T-helper 1 cell treated with Interleukin-12 subunit alpha and Interleukin-12 subunit beta and Interleukin-4 antibody, amounts not matched to agents 30 ng/mL and 1 ng/mL, for 36 hours (primary cell): ENCODE measurements around the gene IL1RAPL1. TPM values are rescaled to one million over a fixed set of nuclear protein-coding genes. Genes with fewer than 3 reads are reported as not detected.

Experiments used
- intact Hi-C: fragments of 100-400 bp; cut with micrococcal nuclease; formaldehyde crosslinking; loops from one replicate; pipeline ENCODE4 v1.15.1; 2024
- total RNA-seq: library from RNA; stranded (reverse); gene quantifications from 2 replicates; pipeline ENCODE4 v1.2.3, GENCODE V29; 2022

The IL1RAPL1 gene
- total RNA-seq, 1 donor from 2014 or later = not detected

- intact Hi-C loops = no loop called here
Observed at GRCh38 chrX:29419774-29420553, 832.7 kb downstream of the IL1RAPL1 start.

- intact Hi-C loops = no loop called here
Observed at GRCh38 chrX:29422034-29422433, 834.8 kb downstream of the IL1RAPL1 start.

GRCh38 chrX:29431895-29432294, 844.6 kb downstream of the IL1RAPL1 start:
- intact Hi-C loops = no loop called here

GRCh38 chrX:29432534-29432933, 845.3 kb downstream of the IL1RAPL1 start:
- intact Hi-C loops = no loop called here

- intact Hi-C loops = no loop called here
Observed at GRCh38 chrX:29434939-29435338, 847.7 kb downstream of the IL1RAPL1 start.

- intact Hi-C loops = no loop called here
Observed at GRCh38 chrX:29435396-29435795, 848.1 kb downstream of the IL1RAPL1 start.

GRCh38 chrX:29447867-29448266, 860.6 kb downstream of the IL1RAPL1 start:
- intact Hi-C loops = no loop called here

GRCh38 chrX:29453333-29453732, 866.1 kb downstream of the IL1RAPL1 start:
- intact Hi-C loops = no loop called here

GRCh38 chrX:29455702-29456101, 868.5 kb downstream of the IL1RAPL1 start:
- intact Hi-C loops = no loop called here

GRCh38 chrX:29461039-29461438, 873.8 kb downstream of the IL1RAPL1 start:
- intact Hi-C loops = no loop called here

- intact Hi-C loops = no loop called here
Observed at GRCh38 chrX:29466456-29466855, 879.2 kb downstream of the IL1RAPL1 start.

GRCh38 chrX:29468911-29469494, 881.8 kb downstream of the IL1RAPL1 start:
- intact Hi-C loops = no loop called here

GRCh38 chrX:29470030-29470429, 882.8 kb downstream of the IL1RAPL1 start:
- intact Hi-C loops = no loop called here

- intact Hi-C loops = no loop called here
Observed at GRCh38 chrX:29471829-29472228, 884.6 kb downstream of the IL1RAPL1 start.

- intact Hi-C loops = no loop called here
Observed at GRCh38 chrX:29477878-29478277, 890.6 kb downstream of the IL1RAPL1 start.

- intact Hi-C loops = no loop called here
Observed at GRCh38 chrX:29478336-29479069, 891.3 kb downstream of the IL1RAPL1 start.

- intact Hi-C loops = no loop called here
Observed at GRCh38 chrX:29487214-29487613, 900.0 kb downstream of the IL1RAPL1 start.

- intact Hi-C loops = no loop called here
Observed at GRCh38 chrX:29487714-29488113, 900.5 kb downstream of the IL1RAPL1 start.

GRCh38 chrX:29488919-29489318, 901.7 kb downstream of the IL1RAPL1 start:
- intact Hi-C loops = no loop called here

GRCh38 chrX:29490606-29491005, 903.4 kb downstream of the IL1RAPL1 start:
- intact Hi-C loops = no loop called here

GRCh38 chrX:29491659-29492058, 904.4 kb downstream of the IL1RAPL1 start:
- intact Hi-C loops = no loop called here

GRCh38 chrX:29496636-29497180, 909.5 kb downstream of the IL1RAPL1 start:
- intact Hi-C loops = loop anchor here (1.0 kb wide), 1 partner anchor 19 kb away; no protein-coding TSS in a partner anchor
